ENCODE measurements around the gene RPS6KA3.

GRCh38 chrX:20212486-20213089 lies 54.1 kb downstream of the RPS6KA3 start:
- no peak for TF ChIP-seq POLR2A (IDR thresholded peaks at IDR 0.05)
- TF ChIP-seq, protein P1, sequence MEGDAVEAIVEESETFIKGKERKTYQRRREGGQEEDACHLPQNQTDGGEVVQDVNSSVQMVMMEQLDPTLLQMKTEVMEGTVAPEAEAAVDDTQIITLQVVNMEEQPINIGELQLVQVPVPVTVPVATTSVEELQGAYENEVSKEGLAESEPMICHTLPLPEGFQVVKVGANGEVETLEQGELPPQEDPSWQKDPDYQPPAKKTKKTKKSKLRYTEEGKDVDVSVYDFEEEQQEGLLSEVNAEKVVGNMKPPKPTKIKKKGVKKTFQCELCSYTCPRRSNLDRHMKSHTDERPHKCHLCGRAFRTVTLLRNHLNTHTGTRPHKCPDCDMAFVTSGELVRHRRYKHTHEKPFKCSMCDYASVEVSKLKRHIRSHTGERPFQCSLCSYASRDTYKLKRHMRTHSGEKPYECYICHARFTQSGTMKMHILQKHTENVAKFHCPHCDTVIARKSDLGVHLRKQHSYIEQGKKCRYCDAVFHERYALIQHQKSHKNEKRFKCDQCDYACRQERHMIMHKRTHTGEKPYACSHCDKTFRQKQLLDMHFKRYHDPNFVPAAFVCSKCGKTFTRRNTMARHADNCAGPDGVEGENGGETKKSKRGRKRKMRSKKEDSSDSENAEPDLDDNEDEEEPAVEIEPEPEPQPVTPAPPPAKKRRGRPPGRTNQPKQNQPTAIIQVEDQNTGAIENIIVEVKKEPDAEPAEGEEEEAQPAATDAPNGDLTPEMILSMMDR (IDR thresholded peaks at IDR 0.05), result no peak
